GM21529 (cell line): ENCODE results near the gene ICOS.

ENCODE experiments used
- ATAC-seq: cut with Tn5 transposase; IDR thresholded peaks from one replicate; pipeline ENCODE4 v1.9.1; 2021; ENCODE audit not compliant: unreplicated experiment

Gene ICOS

GRCh38 chr2:204005940-204006721 lies 69.6 kb downstream of the ICOS start:
- ATAC-seq, result no peak

GRCh38 chr2:204008352-204008751 lies 71.8 kb downstream of the ICOS start:
- no peak for ATAC-seq

- ATAC-seq, result no peak
Measured at GRCh38 chr2:204010628-204011560, 74.3 kb downstream of the ICOS start.
